ENCODE measurements around the gene ASB12. TPM values are rescaled to one million over a fixed set of nuclear protein-coding genes. Genes with fewer than 3 reads are reported as not detected.

Gene ASB12
- polyA plus RNA-seq, 2 of the 4 experiments (the other 2 are of a cell fraction): 0.08 TPM; not detected in 1

GRCh38 chrX:64186974-64187761, 43.2 kb downstream of the ASB12 start (continued):
- TF ChIP-seq, protein P1, sequence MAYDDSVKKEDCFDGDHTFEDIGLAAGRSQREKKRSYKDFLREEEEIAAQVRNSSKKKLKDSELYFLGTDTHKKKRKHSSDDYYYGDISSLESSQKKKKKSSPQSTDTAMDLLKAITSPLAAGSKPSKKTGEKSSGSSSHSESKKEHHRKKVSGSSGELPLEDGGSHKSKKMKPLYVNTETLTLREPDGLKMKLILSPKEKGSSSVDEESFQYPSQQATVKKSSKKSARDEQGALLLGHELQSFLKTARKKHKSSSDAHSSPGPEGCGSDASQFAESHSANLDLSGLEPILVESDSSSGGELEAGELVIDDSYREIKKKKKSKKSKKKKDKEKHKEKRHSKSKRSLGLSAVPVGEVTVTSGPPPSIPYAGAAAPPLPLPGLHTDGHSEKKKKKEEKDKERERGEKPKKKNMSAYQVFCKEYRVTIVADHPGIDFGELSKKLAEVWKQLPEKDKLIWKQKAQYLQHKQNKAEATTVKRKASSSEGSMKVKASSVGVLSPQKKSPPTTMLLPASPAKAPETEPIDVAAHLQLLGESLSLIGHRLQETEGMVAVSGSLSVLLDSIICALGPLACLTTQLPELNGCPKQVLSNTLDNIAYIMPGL (CRISPR knock-in tag; IDR thresholded peaks at IDR 0.05; ENCODE audit: borderline replicate concordance): no peak
- TF ChIP-seq HOXA7 (CRISPR knock-in tag; IDR thresholded peaks at IDR 0.05) (no peak), HOXB13 (CRISPR knock-in tag; IDR thresholded peaks at IDR 0.05; ENCODE audit: low read depth) (no peak), FOSL2 (IDR thresholded peaks at IDR 0.05) (no peak), FOSL2 (CRISPR knock-in tag; IDR thresholded peaks at IDR 0.05) (no peak), HES2 (IDR thresholded peaks at IDR 0.05) (no peak), REST (IDR thresholded peaks at IDR 0.05) (no peak)
- TF ChIP-seq, protein P2, sequence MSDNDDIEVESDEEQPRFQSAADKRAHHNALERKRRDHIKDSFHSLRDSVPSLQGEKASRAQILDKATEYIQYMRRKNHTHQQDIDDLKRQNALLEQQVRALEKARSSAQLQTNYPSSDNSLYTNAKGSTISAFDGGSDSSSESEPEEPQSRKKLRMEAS (IDR thresholded peaks at IDR 0.05): no peak

- whole genome bisulfite sequencing (ENCODE audit: missing lambda C conversion rate): 100% methylated on average over 2 of the region's 2 CpGs
- ChIA-PET POLR2A (no interaction called here), CTCF (no interaction called here)
- no peak overlapping the region for H3K4me2 ChIP-seq
- no peaks in the 10 kb centered on the region for H3K9me3 ChIP-seq
- TF ChIP-seq KDM5A (IDR thresholded peaks at IDR 0.05): no peak
- TF ChIP-seq, protein P1 (CRISPR knock-in tag; IDR thresholded peaks at IDR 0.05; ENCODE audit: borderline replicate concordance): no peak
- TF ChIP-seq RNF2 (IDR thresholded peaks at IDR 0.05; ENCODE audit: borderline replicate concordance, low read depth): no peak
- no peak overlapping the region for H3K27ac ChIP-seq
- no peak overlapping the region for H3K4me3 ChIP-seq
- no peaks in the 10 kb centered on the region for H3K4me1 ChIP-seq
- ATAC-seq (no peak), FAIRE-seq (no peak), DNase-seq (ENCODE audit: low read depth in 1 of 2, low spot score in 1 of 2) (no peak)
Observed at GRCh38 chrX:64184396-64184795, 46.0 kb downstream of the ASB12 start.

DNA sequence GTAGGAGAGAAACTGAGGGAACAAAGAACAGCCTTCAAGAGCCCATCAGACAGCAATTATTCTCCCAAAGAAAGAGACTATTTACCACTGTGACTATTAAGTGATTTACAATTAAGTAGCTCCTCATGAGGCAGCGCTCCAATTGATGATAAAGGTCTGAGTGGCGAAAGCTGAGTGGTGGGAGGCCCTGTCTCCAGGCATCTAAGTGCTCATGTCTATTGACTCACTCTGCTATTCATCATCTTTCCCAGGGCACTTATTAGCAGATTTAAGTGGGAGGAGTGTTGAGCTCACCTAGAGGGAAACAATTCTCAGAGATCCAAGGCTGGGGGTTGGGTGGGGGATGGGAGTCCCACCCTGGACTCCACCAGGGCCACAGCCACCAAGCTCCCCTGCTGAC, 48.2 kb downstream of the ASB12 start:
- no peak for ATAC-seq
- ChIA-PET CTCF (no interaction called here), POLR2A (no interaction called here)
- no peaks in the 10 kb centered on the region for H3K9me3 ChIP-seq
- FAIRE-seq: no peak
- no peaks in the 10 kb centered on the region for H3K4me1 ChIP-seq
- no peak overlapping the region for H3K4me2 ChIP-seq
- H3K27ac ChIP-seq: no peak overlapping the region
- 91% methylated on average over 2 of the region's 2 CpGs for WGBS (ENCODE audit: missing lambda C conversion rate)
- no peak for DNase-seq (ENCODE audit: low read depth in 1 of 2, low spot score in 1 of 2)
- no peak overlapping the region for H3K4me3 ChIP-seq
- no peak for TF ChIP-seq CBX8 (IDR thresholded peaks at IDR 0.05)
- TF ChIP-seq, protein P2 (IDR thresholded peaks at IDR 0.05): no peak
- no peak for TF ChIP-seq EHF (CRISPR knock-in tag; IDR thresholded peaks at IDR 0.05)
- TF ChIP-seq, protein P1 (CRISPR knock-in tag; IDR thresholded peaks at IDR 0.05; ENCODE audit: borderline replicate concordance): no peak
- no peak for TF ChIP-seq EP300 (IDR thresholded peaks at IDR 0.05)
- TF ChIP-seq RARB (CRISPR knock-in tag; IDR thresholded peaks at IDR 0.05): no peak
- TF ChIP-seq KDM5A (IDR thresholded peaks at IDR 0.05): no peak
- no peak for TF ChIP-seq CHD4 (IDR thresholded peaks at IDR 0.05; ENCODE audit: borderline replicate concordance)
- TF ChIP-seq KDM1A (IDR thresholded peaks at IDR 0.05; ENCODE audit: low read depth): no peak
- no peak for TF ChIP-seq HOXB5 (CRISPR knock-in tag; IDR thresholded peaks at IDR 0.05)
- no peak for TF ChIP-seq NR3C1 (IDR thresholded peaks at IDR 0.05)
- TF ChIP-seq CTCF (IDR thresholded peaks at IDR 0.05): no peak
- TF ChIP-seq, protein P3, sequence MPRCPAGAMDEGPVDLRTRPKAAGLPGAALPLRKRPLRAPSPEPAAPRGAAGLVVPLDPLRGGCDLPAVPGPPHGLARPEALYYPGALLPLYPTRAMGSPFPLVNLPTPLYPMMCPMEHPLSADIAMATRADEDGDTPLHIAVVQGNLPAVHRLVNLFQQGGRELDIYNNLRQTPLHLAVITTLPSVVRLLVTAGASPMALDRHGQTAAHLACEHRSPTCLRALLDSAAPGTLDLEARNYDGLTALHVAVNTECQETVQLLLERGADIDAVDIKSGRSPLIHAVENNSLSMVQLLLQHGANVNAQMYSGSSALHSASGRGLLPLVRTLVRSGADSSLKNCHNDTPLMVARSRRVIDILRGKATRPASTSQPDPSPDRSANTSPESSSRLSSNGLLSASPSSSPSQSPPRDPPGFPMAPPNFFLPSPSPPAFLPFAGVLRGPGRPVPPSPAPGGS (IDR thresholded peaks at IDR 0.05): no peak

Data from A549 (cell line).